HFF-Myc (cell line): Measurements from ENCODE around the gene MAP3K3.

Experiments
- DNase-seq: peaks from one replicate; pipeline ENCODE4 v3.0.0-alpha.2; 2011; ENCODE audit warnings: low read depth; ENCODE audit errors: extremely low read depth
- H3K4me3 ChIP-seq: replicated peaks from 2 replicates; pipeline ENCODE4 v1.5.1; 2011; ENCODE audit warnings: low read depth, mild to moderate bottlenecking, control low read depth, low read length
- CTCF ChIP-seq: IDR thresholded peaks from 2 replicates; pipeline ENCODE4 v1.5.1; 2012; ENCODE audit warnings: mild to moderate bottlenecking, low read depth, low read length, control low read depth; ENCODE audit errors: missing control alignments

MAP3K3 gene

GRCh38 chr17:63600569-63601438, 21.4 kb upstream of the MAP3K3 start, which contains the start of gene TACO1:
Gene TACO1, plus strand, starts transcription at chr17:63600895. Its CDS starts 189 bp downstream, at chr17:63601084.
- no peak for TF ChIP-seq CTCF
- DNase-seq, result peak; percentile 67
- peak within 1 kb of the TSS; percentile 82 for H3K4me3 ChIP-seq

GRCh38 chr17:63601439-63602371, 20.5 kb upstream of the MAP3K3 start:
- DNase-seq, result no peak
- TF ChIP-seq CTCF, result no peak
- peak overlapping the region; percentile 82 for H3K4me3 ChIP-seq

GRCh38 chr17:63609816-63610573, 12.2 kb upstream of the MAP3K3 start:
- no peak for DNase-seq

GRCh38 chr17:63610854-63611253, 11.4 kb upstream of the MAP3K3 start:
- DNase-seq, result no peak
- no peak overlapping the region for H3K4me3 ChIP-seq
- no peak for TF ChIP-seq CTCF

More at GRCh38 chr17:63609816-63610573, 12.2 kb upstream of the MAP3K3 start:
- TF ChIP-seq CTCF, result no peak
- H3K4me3 ChIP-seq, result no peak overlapping the region

GRCh38 chr17:63611354-63611753, 10.9 kb upstream of the MAP3K3 start:
- no peak overlapping the region for H3K4me3 ChIP-seq
- DNase-seq, result no peak
- TF ChIP-seq CTCF, result no peak

- no peak overlapping the region for H3K4me3 ChIP-seq
- TF ChIP-seq CTCF, result no peak
- DNase-seq, result no peak
These were observed 8.6 kb upstream of the MAP3K3 start for GRCh38 chr17:63613663-63614062.
